Measurements from ENCODE around the gene PRKCB.

PRKCB gene

DNA sequence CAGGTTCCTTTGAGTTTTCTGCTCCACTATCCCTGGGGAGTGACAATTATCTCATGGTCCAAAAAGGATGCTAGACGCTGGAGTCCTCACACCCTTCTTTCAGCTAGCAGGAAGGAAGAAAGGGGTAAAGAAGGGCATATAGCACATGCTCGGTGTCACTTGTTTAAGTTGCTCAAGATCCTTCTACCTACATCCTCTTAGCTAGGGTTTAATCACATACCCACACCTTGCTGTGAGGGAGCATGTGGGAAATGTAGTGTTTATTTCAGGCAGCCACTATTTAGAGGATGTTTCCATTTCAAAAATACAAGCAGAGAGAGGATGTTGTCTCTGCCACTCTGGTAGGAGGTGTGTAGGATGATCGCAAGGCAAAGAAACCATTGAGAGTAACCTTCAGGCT is 4.5 kb downstream of the PRKCB start:
- Histone ChIP-seq H3K9me3 (ENCODE audit: insufficient read depth, low read depth, low read length) (no peaks in the 10 kb centered on the region), H3F3A (ENCODE audit: low read depth) (0 out of 2 replicates have a peak, but pooled peaks cover 4% of the 10 kb centered on the region), H3K9me2 (replicated peaks; ENCODE audit: low read depth, low read length) (no peaks in the 10 kb centered on the region), H3K36me3 (ENCODE audit: insufficient read depth, low read length) (no peaks in the 10 kb centered on the region), H3K4me3 (ENCODE audit: low read length, poor library complexity, severe bottlenecking) (peak overlapping the region; percentile 29), H3K9ac (ENCODE audit: low read depth, low read length, poor library complexity, severe bottlenecking) (no peak overlapping the region), H3K27me3 (ENCODE audit: insufficient read depth, low read length, poor library complexity, severe bottlenecking) (no peaks in the 10 kb centered on the region), H3K4me2 (ENCODE audit: low read depth, low read length, poor library complexity, severe bottlenecking) (peak overlapping the region; percentile 89), H3K4me1 (ENCODE audit: insufficient read depth, low read length, poor library complexity, severe bottlenecking) (peaks cover 51% of the 10 kb centered on the region), H2AFZ (ENCODE audit: low read length) (no peak overlapping the region), H3K79me2 (ENCODE audit: insufficient read depth, low read length) (peaks cover 69% of the 10 kb centered on the region), H4K20me1 (ENCODE audit: insufficient read depth, low read length, poor library complexity, severe bottlenecking) (peaks cover 21% of the 10 kb centered on the region)
- no peak for TF ChIP-seq EZH2phosphoT487 (IDR thresholded peaks at IDR 0.05; ENCODE audit: borderline replicate concordance)
- TF ChIP-seq, protein P1, sequence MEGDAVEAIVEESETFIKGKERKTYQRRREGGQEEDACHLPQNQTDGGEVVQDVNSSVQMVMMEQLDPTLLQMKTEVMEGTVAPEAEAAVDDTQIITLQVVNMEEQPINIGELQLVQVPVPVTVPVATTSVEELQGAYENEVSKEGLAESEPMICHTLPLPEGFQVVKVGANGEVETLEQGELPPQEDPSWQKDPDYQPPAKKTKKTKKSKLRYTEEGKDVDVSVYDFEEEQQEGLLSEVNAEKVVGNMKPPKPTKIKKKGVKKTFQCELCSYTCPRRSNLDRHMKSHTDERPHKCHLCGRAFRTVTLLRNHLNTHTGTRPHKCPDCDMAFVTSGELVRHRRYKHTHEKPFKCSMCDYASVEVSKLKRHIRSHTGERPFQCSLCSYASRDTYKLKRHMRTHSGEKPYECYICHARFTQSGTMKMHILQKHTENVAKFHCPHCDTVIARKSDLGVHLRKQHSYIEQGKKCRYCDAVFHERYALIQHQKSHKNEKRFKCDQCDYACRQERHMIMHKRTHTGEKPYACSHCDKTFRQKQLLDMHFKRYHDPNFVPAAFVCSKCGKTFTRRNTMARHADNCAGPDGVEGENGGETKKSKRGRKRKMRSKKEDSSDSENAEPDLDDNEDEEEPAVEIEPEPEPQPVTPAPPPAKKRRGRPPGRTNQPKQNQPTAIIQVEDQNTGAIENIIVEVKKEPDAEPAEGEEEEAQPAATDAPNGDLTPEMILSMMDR (conservative IDR thresholded peaks at IDR 0.05; ENCODE audit: low read length) = no peak

DNA sequence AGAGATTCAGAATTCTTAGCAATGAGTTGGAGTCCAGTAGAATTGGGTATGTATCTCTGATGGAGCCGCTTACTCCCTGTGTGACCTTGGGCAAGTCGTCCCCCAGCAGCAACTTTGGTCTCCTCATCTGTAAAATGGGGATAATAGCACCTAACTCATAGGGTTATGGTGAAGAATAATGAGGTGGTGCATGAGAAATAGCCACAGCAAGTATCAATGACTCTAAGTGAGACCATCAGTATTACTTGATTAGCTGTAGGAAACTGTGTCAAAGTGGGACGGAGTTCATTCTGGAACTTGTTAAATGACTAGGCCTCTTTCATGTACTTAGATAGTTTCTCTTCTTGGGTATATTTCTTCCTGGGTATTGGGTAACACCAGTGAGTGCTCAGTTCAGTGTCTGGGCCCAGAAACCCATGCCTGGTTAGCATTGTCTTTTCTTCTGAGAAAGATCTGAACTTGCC is 6.4 kb downstream of the PRKCB start:
- Histone ChIP-seq H2AFZ (ENCODE audit: low read length) (no peak overlapping the region), H3K9ac (ENCODE audit: low read depth, low read length, poor library complexity, severe bottlenecking) (no peak overlapping the region), H3K79me2 (ENCODE audit: insufficient read depth, low read length) (peaks cover 65% of the 10 kb centered on the region), H4K20me1 (ENCODE audit: insufficient read depth, low read length, poor library complexity, severe bottlenecking) (peaks cover 15% of the 10 kb centered on the region), H3K4me3 (ENCODE audit: low read length, poor library complexity, severe bottlenecking) (no peak overlapping the region), H3K27me3 (ENCODE audit: insufficient read depth, low read length, poor library complexity, severe bottlenecking) (no peaks in the 10 kb centered on the region), H3K36me3 (ENCODE audit: insufficient read depth, low read length) (no peaks in the 10 kb centered on the region), H3K9me2 (replicated peaks; ENCODE audit: low read depth, low read length) (no peaks in the 10 kb centered on the region), H3K9me3 (ENCODE audit: insufficient read depth, low read depth, low read length) (no peaks in the 10 kb centered on the region), H3K4me2 (ENCODE audit: low read depth, low read length, poor library complexity, severe bottlenecking) (peak overlapping the region; percentile 35), H3F3A (ENCODE audit: low read depth) (0 out of 2 replicates have a peak, but pooled peaks cover 4% of the 10 kb centered on the region), H3K4me1 (ENCODE audit: insufficient read depth, low read length, poor library complexity, severe bottlenecking) (peaks cover 58% of the 10 kb centered on the region)
- TF ChIP-seq EZH2phosphoT487 (IDR thresholded peaks at IDR 0.05; ENCODE audit: borderline replicate concordance) = no peak
- TF ChIP-seq, protein P1 (conservative IDR thresholded peaks at IDR 0.05; ENCODE audit: low read length) = no peak

DNA sequence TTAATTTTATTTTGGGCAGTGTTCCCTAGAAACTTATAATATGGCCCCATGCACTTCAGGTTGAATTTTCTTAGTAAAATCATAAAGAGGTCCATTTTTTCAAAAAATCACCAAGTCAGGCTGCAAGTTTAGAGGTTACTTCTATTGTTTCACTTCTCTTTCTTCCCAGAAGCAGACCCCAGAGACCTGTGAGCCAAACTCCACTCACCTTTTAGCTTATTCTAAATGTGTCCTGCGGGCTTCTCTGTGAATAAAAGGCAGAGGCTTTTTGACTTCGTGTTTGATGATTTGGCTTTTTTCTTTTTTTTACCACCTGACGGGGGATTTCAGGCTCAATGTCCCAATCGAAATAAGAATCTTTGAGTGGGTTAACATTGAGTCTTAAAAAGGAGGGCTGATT is 7.4 kb downstream of the PRKCB start:
- H3K9me3 ChIP-seq (ENCODE audit: insufficient read depth, low read depth, low read length) = no peaks in the 10 kb centered on the region
- peaks cover 57% of the 10 kb centered on the region for H3K4me1 ChIP-seq (ENCODE audit: insufficient read depth, low read length, poor library complexity, severe bottlenecking)
- no peaks in the 10 kb centered on the region for H3K27me3 ChIP-seq (ENCODE audit: insufficient read depth, low read length, poor library complexity, severe bottlenecking)
- peaks cover 64% of the 10 kb centered on the region for H3K79me2 ChIP-seq (ENCODE audit: insufficient read depth, low read length)
- 0 out of 2 replicates have a peak, but pooled peaks cover 4% of the 10 kb centered on the region for H3F3A ChIP-seq (ENCODE audit: low read depth)
- H3K36me3 ChIP-seq (ENCODE audit: insufficient read depth, low read length) = no peaks in the 10 kb centered on the region
- no peak overlapping the region for H2AFZ ChIP-seq (ENCODE audit: low read length)
- TF ChIP-seq, protein P1 (conservative IDR thresholded peaks at IDR 0.05; ENCODE audit: low read length) = no peak
- TF ChIP-seq EZH2phosphoT487 (IDR thresholded peaks at IDR 0.05; ENCODE audit: borderline replicate concordance) = no peak
- no peak overlapping the region for H3K4me3 ChIP-seq (ENCODE audit: low read length, poor library complexity, severe bottlenecking)
- H3K4me2 ChIP-seq (ENCODE audit: low read depth, low read length, poor library complexity, severe bottlenecking) = no peak overlapping the region
- H4K20me1 ChIP-seq (ENCODE audit: insufficient read depth, low read length, poor library complexity, severe bottlenecking) = peaks cover 6% of the 10 kb centered on the region
- no peaks in the 10 kb centered on the region for H3K9me2 ChIP-seq (replicated peaks; ENCODE audit: low read depth, low read length)
- H3K9ac ChIP-seq (ENCODE audit: low read depth, low read length, poor library complexity, severe bottlenecking) = no peak overlapping the region
